ENCODE results near the gene THNSL1.
A peak's percentile ranks its signal among the peaks of the same experiment; 100 is the strongest.

The THNSL1 gene

DNA sequence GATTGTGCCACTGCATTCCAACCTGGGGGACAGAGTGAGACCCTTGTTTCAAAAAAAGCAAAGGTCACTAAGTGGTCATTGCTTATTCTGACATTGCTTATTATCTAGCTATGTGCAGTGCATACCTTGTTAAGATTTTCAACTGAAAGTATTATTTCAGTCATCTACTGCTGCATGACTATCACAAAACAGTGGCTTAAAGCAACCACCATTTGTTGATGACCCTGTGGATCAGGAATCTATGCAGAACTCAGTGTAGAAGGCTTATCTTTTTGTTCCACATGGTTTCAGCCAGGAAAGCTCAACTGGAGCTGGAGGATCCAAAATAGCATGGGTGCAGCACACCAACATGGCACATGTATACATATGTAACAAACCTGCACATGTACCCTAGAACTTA, 23.1 kb downstream of the THNSL1 start:
- no peak overlapping the region for H3K4me3 ChIP-seq (ENCODE audit: low read depth, low read length)
- TF ChIP-seq, protein P1, sequence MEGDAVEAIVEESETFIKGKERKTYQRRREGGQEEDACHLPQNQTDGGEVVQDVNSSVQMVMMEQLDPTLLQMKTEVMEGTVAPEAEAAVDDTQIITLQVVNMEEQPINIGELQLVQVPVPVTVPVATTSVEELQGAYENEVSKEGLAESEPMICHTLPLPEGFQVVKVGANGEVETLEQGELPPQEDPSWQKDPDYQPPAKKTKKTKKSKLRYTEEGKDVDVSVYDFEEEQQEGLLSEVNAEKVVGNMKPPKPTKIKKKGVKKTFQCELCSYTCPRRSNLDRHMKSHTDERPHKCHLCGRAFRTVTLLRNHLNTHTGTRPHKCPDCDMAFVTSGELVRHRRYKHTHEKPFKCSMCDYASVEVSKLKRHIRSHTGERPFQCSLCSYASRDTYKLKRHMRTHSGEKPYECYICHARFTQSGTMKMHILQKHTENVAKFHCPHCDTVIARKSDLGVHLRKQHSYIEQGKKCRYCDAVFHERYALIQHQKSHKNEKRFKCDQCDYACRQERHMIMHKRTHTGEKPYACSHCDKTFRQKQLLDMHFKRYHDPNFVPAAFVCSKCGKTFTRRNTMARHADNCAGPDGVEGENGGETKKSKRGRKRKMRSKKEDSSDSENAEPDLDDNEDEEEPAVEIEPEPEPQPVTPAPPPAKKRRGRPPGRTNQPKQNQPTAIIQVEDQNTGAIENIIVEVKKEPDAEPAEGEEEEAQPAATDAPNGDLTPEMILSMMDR (conservative IDR thresholded peaks at IDR 0.05; ENCODE audit: low read depth, low read length), result no peak
- DNase-seq (ENCODE audit: low read depth), result no peak

DNA sequence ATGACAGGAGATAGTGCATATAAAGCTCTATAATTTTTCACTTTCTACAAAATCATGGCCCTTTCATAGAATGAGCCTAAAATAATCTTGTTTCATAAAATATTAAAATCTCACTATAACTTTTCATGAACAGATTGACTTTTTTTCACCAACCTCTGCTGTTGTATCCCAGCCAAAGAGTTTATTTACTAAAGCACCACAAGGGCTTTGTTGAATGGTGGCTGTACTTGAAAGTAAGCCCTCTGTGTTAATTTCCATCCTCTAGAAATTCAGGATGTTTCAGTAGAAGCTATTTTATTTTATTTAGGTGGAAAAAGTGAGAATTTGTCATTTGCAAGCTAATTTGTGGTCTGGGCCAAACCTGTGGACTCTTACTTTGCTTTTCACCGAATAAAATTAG, 30.2 kb downstream of the THNSL1 start:
- no peak for DNase-seq (ENCODE audit: low read depth)
- H3K4me3 ChIP-seq (ENCODE audit: low read depth, low read length), result no peak overlapping the region

DNA sequence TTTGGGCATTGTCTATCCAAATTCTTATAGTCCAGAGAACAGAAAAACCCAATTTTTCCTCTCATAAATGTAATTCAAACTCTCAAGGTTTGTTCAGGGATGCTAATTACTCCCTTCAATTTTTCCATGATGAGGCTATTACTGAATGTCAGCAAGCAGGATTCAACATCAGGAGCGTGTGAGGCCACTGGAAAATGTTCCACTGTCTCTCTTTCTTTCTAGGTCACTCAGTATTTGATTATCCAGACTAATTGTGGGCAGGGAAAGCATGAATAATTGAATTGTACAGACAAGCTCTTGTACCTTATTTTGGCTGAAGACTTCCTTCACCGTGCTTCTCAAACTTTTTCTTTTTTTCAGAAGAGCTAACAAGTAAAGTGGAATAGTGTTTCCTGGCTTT, 30.7 kb downstream of the THNSL1 start:
- DNase-seq (ENCODE audit: low read depth), result no peak
- H3K4me3 ChIP-seq (ENCODE audit: low read depth, low read length), result no peak overlapping the region
- TF ChIP-seq, protein P1 (conservative IDR thresholded peaks at IDR 0.05; ENCODE audit: low read depth, low read length), result no peak

More for the DNA sequence above, 30.2 kb downstream of the THNSL1 start:
- TF ChIP-seq, protein P1 (conservative IDR thresholded peaks at IDR 0.05; ENCODE audit: low read depth, low read length), result no peak

DNA sequence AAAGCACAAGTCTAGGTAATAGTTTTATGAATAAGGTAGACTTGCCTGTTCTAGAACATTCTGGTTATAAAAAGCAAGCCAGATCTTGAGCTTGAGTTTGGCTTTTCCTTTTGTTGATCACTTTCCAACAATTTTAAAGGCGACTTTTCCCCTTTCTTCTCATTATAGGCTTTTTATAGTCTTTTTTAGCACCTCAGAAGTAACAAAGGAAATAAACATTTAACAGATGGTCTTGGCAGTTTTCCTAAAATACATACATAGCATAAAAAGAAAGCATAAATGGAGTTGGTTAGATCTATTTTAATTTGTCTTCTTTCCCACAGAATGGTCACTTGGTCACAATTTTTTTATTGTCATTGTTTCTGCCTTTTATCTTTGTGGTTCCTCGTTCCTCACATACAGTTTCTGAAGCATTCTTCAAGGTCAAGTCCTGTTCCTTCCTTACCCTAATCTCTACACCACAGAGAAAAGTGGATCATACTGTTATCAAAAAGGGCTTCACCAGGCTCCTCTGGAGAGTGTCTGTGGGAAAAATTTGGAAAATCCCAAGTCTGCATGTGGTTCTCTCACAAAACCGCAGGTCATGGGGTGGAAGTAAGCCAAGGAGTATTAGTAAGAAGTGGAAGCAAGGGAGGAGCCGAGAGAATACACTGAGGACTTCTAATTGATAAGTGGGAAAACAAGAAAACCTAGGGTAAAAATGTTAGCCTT, 31.3 kb downstream of the THNSL1 start:
- TF ChIP-seq, protein P1 (conservative IDR thresholded peaks at IDR 0.05; ENCODE audit: low read depth, low read length), result no peak
- DNase-seq (ENCODE audit: low read depth), result peak; percentile 81
- H3K4me3 ChIP-seq (ENCODE audit: low read depth, low read length), result no peak overlapping the region

DNA sequence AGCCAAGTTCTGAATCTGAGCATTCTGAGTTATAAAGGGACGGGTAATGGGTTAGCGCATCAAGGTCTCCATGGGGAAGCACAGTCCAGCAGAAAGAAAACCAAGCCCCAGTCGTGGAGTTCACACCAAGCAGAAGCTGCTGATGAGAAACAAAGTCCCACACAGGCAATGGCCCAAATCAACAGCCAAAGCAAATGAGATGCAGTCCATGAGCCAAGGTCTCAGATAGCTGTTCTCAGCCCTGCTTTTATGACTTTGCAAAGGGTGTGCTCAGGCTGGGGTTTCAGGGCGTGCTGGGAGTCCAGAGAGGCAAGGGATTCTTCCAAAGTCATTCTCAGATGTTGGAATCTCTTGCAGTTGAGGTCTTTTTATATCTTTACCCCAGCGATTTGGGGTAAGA, 32.0 kb downstream of the THNSL1 start:
- H3K4me3 ChIP-seq (ENCODE audit: low read depth, low read length), result no peak overlapping the region
- DNase-seq (ENCODE audit: low read depth), result no peak
- TF ChIP-seq, protein P1 (conservative IDR thresholded peaks at IDR 0.05; ENCODE audit: low read depth, low read length), result no peak

DNA sequence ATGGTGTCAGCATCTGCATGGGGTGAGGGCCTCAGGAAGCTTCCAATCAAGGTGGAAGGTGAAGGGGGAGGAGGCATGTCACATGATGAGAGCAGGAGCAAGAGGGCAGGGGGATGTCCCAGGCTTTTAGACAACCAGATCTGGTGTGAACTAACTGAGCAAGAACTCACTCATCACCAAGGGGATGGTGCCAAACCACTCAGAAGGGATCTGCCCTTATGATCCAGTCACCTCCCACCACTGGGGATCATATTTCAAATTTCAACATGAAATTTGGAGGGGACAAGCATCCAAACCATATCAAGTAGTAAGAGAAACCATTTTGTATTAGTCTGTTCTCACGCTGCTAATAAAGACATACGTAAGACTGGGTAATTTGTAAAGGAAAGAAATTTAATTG, 33.6 kb downstream of the THNSL1 start:
- H3K4me3 ChIP-seq (ENCODE audit: low read depth, low read length), result no peak overlapping the region
- TF ChIP-seq, protein P1 (conservative IDR thresholded peaks at IDR 0.05; ENCODE audit: low read depth, low read length), result no peak
- peak; percentile 12 for DNase-seq (ENCODE audit: low read depth)

DNA sequence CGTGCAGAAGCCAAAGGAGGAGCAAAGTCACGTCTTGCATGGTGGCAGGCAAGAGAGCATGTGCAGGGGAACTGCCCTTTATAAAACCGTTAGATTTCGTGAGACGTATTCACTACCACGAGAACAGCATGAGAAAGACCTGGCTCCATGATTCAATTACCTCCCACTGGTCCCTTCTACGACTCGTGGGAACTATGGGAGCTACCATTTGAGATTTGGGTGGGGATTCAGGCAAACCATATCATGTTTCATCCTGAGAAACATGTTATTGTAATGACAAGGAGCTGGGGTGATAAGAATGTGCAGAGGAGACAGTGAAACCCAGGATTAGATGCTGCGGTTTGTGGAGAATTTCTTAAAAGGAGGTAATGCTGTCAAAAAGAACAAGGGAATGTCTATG, 34.0 kb downstream of the THNSL1 start:
- peak; percentile 19 for DNase-seq (ENCODE audit: low read depth)
- TF ChIP-seq, protein P1 (conservative IDR thresholded peaks at IDR 0.05; ENCODE audit: low read depth, low read length), result no peak
- H3K4me3 ChIP-seq (ENCODE audit: low read depth, low read length), result no peak overlapping the region

All from choroid plexus epithelial cell (primary cell).